BE2C (cell line): ENCODE results near the gene HES3.

Experiments
- DNase-seq: peaks from one replicate; pipeline ENCODE4 v3.0.0-alpha.2; 2020
- H3K27me3 ChIP-seq: fragments of 250-450 bp; sonication (Bioruptor Pico); 2 replicates; pipeline ENCODE4 v1.5.1; 2020; ENCODE audit warnings: mild to moderate bottlenecking
- H3K36me3 ChIP-seq: fragments of 250-450 bp; sonication (Bioruptor Pico); 2 replicates; pipeline ENCODE4 v1.5.1; 2020; ENCODE audit warnings: mild to moderate bottlenecking
- H3K4me1 ChIP-seq: fragments of 250-450 bp; sonication (Bioruptor Pico); 2 replicates; pipeline ENCODE4 v1.5.1; 2020
- H3K4me3 ChIP-seq: 2 replicates; pipeline ENCODE4 v1.5.1; 2011; ENCODE audit warnings: low read depth, low read length
- H3K9me3 ChIP-seq: fragments of 250-450 bp; sonication (Bioruptor Pico); 2 replicates; pipeline ENCODE4 v1.5.1; 2020
- TF ChIP-seq, protein P1 (sequence below): IDR thresholded peaks from 2 replicates; pipeline ENCODE4 v1.5.1; 2012; ENCODE audit warnings: mild to moderate bottlenecking, low read depth, low read length

Gene HES3

DNA sequence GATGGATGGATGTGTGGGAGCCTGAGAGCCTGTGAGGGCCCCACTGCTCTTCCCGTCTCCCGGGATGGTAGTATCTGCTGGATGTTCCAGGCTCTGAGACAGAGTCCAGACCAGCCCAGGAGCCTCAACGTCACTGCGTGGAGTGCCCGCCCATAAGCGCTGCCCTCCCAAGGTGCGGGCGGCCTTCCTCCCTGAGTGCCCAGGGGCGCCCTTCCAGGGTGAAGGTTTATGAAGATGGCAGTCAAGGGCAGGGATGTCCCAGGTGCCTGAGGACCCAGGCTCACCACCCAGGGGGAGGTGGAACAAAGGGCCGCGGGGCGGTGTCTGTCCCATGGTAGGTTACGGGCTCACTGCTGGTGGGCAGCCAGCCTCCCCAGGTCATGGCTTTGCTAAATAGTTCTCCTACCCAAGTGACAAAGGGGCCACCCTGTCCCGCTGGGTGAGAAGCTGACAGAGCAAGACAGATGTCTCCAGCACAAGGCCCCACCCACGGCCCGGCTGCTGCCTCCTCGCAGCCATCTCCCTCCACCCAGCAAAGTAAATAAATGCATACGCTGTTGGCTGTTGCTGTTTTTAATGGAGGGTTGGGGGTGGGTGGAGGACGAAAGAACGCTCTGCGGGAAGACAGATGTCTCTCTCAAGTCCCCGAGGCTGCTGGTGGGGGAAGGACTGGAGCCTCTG, 25.9 kb downstream of the HES3 start:
- H3K4me3 ChIP-seq = no peak overlapping the region
- TF ChIP-seq, protein P1, sequence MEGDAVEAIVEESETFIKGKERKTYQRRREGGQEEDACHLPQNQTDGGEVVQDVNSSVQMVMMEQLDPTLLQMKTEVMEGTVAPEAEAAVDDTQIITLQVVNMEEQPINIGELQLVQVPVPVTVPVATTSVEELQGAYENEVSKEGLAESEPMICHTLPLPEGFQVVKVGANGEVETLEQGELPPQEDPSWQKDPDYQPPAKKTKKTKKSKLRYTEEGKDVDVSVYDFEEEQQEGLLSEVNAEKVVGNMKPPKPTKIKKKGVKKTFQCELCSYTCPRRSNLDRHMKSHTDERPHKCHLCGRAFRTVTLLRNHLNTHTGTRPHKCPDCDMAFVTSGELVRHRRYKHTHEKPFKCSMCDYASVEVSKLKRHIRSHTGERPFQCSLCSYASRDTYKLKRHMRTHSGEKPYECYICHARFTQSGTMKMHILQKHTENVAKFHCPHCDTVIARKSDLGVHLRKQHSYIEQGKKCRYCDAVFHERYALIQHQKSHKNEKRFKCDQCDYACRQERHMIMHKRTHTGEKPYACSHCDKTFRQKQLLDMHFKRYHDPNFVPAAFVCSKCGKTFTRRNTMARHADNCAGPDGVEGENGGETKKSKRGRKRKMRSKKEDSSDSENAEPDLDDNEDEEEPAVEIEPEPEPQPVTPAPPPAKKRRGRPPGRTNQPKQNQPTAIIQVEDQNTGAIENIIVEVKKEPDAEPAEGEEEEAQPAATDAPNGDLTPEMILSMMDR = no peak
- H3K36me3 ChIP-seq = no peaks in the 10 kb centered on the region
- no peaks in the 10 kb centered on the region for H3K9me3 ChIP-seq
- DNase-seq = no peak
- peaks cover 3% of the 10 kb centered on the region for H3K4me1 ChIP-seq
- no peaks in the 10 kb centered on the region for H3K27me3 ChIP-seq

DNA sequence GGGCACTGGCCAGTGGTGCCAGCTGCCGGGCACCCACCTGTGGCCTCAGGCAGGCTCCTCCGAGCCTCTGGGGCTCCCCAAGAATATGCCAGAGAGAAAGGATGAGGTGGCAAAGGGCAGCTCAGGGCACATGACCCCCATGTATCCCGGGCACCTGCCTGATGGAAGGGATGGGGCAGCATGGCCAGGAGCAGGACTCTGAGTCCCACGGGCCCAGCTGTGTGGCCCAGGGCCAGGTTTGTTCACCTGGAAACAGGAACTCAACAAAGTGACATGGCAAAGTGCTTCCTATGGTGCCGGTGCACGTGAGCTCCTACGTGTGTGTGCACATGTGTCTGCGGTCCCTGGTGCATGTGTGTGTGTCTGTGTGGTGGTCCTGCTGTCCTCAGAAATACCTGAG, 26.4 kb downstream of the HES3 start:
- Histone ChIP-seq H3K4me3 (no peak overlapping the region), H3K4me1 (peaks cover 3% of the 10 kb centered on the region), H3K9me3 (no peaks in the 10 kb centered on the region), H3K36me3 (no peaks in the 10 kb centered on the region), H3K27me3 (no peaks in the 10 kb centered on the region)
- TF ChIP-seq, protein P1 = no peak
- no peak for DNase-seq

DNA sequence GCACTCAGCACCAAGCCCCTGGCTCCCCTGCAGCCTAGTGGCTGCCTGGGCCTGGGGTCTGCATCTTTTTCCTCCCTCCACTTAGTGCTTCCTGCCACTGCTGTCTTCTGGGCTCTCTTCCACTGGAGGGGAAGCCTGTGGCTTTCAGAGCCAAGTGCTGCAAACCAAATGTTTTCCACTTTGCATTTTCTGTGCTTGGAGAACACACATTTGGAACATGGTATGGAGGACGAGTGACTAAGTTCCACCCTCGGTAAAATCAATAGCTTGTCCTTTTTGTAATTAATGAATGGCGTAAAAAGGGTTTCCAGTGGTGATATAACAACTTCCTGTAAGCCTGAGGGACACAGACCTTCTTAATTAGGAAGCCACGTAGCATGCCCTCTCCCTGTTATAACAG, 27.0 kb downstream of the HES3 start:
- Histone ChIP-seq H3K27me3 (no peaks in the 10 kb centered on the region), H3K4me3 (no peak overlapping the region), H3K36me3 (no peaks in the 10 kb centered on the region), H3K9me3 (no peaks in the 10 kb centered on the region), H3K4me1 (peaks cover 3% of the 10 kb centered on the region)
- TF ChIP-seq, protein P1 = no peak
- no peak for DNase-seq

DNA sequence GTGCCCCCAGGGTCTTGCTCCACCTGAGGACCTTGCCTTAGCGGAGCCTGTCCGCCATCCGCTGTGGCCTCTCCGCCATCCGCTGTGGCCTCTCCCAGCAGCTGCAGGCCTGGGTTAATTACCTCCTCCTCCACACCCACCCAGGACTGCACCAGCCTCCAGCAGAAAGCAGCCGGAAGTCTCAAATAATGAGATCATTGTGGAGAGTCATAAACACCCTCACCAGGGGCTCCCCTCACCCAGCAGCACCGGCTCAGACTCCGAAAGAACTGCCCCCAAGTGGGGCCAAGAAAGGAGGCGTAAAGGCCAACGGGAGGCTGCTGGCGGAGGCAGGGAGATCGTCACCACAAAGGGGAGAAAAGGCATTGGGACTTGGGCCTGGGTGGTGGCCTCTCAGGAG, 27.6 kb downstream of the HES3 start:
- Histone ChIP-seq H3K4me1 (peaks cover 3% of the 10 kb centered on the region), H3K4me3 (no peak overlapping the region)

DNA sequence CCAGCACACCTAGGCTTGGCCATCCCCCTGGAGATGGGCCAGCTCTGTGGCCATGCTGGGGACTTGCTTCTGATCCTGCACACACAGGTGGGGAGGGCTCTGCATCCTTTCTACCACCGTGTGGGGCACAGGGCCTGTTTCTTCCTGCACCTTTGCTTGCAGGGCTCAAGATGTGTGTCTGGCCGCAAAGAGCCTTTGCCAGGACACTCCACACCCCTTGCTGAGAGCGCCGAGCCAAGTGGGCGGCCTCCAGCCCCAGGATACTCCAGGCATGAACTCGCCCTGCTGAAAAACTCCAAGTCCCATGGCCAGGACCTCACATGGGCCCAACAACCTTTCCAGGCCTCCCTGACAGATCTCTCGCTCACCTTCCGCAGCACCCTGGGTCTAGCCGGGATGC, 28.5 kb downstream of the HES3 start:
- no peaks in the 10 kb centered on the region for H3K9me3 ChIP-seq
- H3K27me3 ChIP-seq = no peaks in the 10 kb centered on the region
- no peak overlapping the region for H3K4me3 ChIP-seq
- H3K36me3 ChIP-seq = no peaks in the 10 kb centered on the region
- TF ChIP-seq, protein P1 = no peak
- H3K4me1 ChIP-seq = peaks cover 3% of the 10 kb centered on the region
- DNase-seq = no peak

More for the DNA sequence above, 27.6 kb downstream of the HES3 start:
- no peaks in the 10 kb centered on the region for H3K27me3 ChIP-seq
- TF ChIP-seq, protein P1 = no peak
- no peaks in the 10 kb centered on the region for H3K36me3 ChIP-seq
- no peak for DNase-seq
- H3K9me3 ChIP-seq = no peaks in the 10 kb centered on the region

DNA sequence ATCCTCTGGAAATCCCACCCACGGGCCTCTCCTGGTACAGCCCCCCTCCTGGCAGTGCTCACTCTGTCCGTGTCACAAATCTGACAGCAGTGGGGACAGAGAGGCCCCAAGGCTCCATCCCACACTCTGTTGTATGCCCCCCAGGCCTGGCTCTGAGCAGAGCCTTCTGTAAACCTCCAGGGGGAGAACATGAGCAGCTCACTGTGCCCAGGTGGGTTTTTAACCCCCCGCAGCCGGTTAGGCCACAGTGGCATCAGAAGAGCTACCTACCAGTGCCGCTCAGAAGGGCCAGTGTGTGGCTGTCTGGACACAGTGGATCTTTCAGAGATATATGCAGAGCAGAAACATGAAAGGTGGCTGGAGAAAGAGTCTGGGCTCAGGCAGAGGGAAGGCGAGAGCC, 28.9 kb downstream of the HES3 start:
- H3K4me3 ChIP-seq = no peak overlapping the region
- no peaks in the 10 kb centered on the region for H3K9me3 ChIP-seq
- TF ChIP-seq, protein P1 = peak; percentile 25; the same call in 1 of the 2 replicates
- peaks cover 3% of the 10 kb centered on the region for H3K4me1 ChIP-seq
- no peaks in the 10 kb centered on the region for H3K27me3 ChIP-seq
- DNase-seq = no peak
- H3K36me3 ChIP-seq = no peaks in the 10 kb centered on the region
